Activated T-cell treated with anti-CD3 and anti-CD28 coated beads, Interleukin-2, amount 50 U/mL, for 72 hours (primary cell): ENCODE data around the gene ITGA11. TPM values are rescaled to one million over a fixed set of nuclear protein-coding genes. Genes with fewer than 3 reads are reported as not detected.

Experiments used
- ATAC-seq, 2 donors: fragments of 150-1000 bp; cut with Tn5 transposase; replicated peaks in 1 of 2; 2 replicates each; pipeline ENCODE4 v1.10.0; 2021; ENCODE audit warnings: moderate library complexity in 2 of 2, mild to moderate bottlenecking in 1 of 2
- DNase-seq, 2 donors: peaks; one replicate each; pipeline ENCODE4 v3.0.0; 2021 to 2022; ENCODE audit warnings: mixed read lengths in 1 of 2
- H3K27ac Mint-ChIP-seq: one replicate; pipeline ENCODE4 v1.8.0; 2022; ENCODE audit warnings: mild to moderate bottlenecking, moderate library complexity, mixed read lengths
- H3K27me3 Mint-ChIP-seq: one replicate; pipeline ENCODE4 v1.8.0; 2022; ENCODE audit warnings: low read depth, mixed read lengths
- H3K36me3 Mint-ChIP-seq, 2 donors: one replicate each; pipeline ENCODE4 v1.8.0; 2022; ENCODE audit warnings: mixed read lengths in 2 of 2, mild to moderate bottlenecking in 1 of 2; ENCODE audit not compliant: insufficient read depth in 2 of 2
- H3K4me1 Mint-ChIP-seq: one replicate; pipeline ENCODE4 v1.8.0; 2022; ENCODE audit warnings: low read depth, mixed read lengths
- H3K4me3 Mint-ChIP-seq, 2 donors: one replicate each; pipeline ENCODE4 v1.8.0; 2022; ENCODE audit warnings: mild to moderate bottlenecking in 2 of 2, mixed read lengths in 2 of 2, moderate library complexity in 2 of 2
- H3K9me3 Mint-ChIP-seq, 2 donors: one replicate each; pipeline ENCODE4 v1.8.0; 2022; ENCODE audit warnings: mixed read lengths in 2 of 2
- total RNA-seq, 2 donors: library from RNA; stranded (reverse); gene quantifications; one replicate each; pipeline ENCODE4 v1.2.3, GENCODE V29; 2022

ITGA11 gene
- total RNA-seq, 2 donors from 2014 or later, result 0.58 to 1.6 TPM

- no peaks in the 10 kb centered on the region for H3K27me3 Mint-ChIP-seq
- no peak overlapping the region for H3K4me3 Mint-ChIP-seq
- ATAC-seq (no peak), DNase-seq (no peak)
- no peaks in the 10 kb centered on the region for H3K36me3 Mint-ChIP-seq
- peaks cover 20% of the 10 kb centered on the region for H3K4me1 Mint-ChIP-seq
- no peaks in the 10 kb centered on the region for H3K9me3 Mint-ChIP-seq
- H3K27ac Mint-ChIP-seq, result no peak overlapping the region
These were observed 83.4 kb downstream of the ITGA11 start for GRCh38 chr15:68348606-68349005.

- Mint-ChIP-seq H3K9me3 (no peaks in the 10 kb centered on the region), H3K36me3 (no peaks in the 10 kb centered on the region), H3K4me3 (no peak overlapping the region), H3K27me3 (no peaks in the 10 kb centered on the region), H3K27ac (no peak overlapping the region), H3K4me1 (peaks cover 17% of the 10 kb centered on the region)
- peak in 1 of 2 donors; percentile 8 for DNase-seq
- ATAC-seq, result no peak
These were observed 83.9 kb downstream of the ITGA11 start for GRCh38 chr15:68348081-68348480.

- H3K36me3 Mint-ChIP-seq, result no peaks in the 10 kb centered on the region
- ATAC-seq, result no peak
These were observed 84.6 kb downstream of the ITGA11 start for GRCh38 chr15:68347392-68347791.

GRCh38 chr15:68346979-68347378 lies 85.0 kb downstream of the ITGA11 start:
- H3K27me3 Mint-ChIP-seq, result no peaks in the 10 kb centered on the region

More at GRCh38 chr15:68347392-68347791, 84.6 kb downstream of the ITGA11 start:
- Mint-ChIP-seq H3K27ac (no peak overlapping the region), H3K4me1 (peaks cover 11% of the 10 kb centered on the region), H3K27me3 (no peaks in the 10 kb centered on the region), H3K4me3 (no peak overlapping the region), H3K9me3 (no peaks in the 10 kb centered on the region)
- DNase-seq, result no peak

GRCh38 chr15:68345481-68345880 lies 86.5 kb downstream of the ITGA11 start:
- DNase-seq, result no peak
- Mint-ChIP-seq H3K9me3 (no peaks in the 10 kb centered on the region), H3K27ac (no peak overlapping the region), H3K4me3 (no peak overlapping the region), H3K36me3 (no peaks in the 10 kb centered on the region), H3K4me1 (peaks cover 7% of the 10 kb centered on the region), H3K27me3 (no peaks in the 10 kb centered on the region)
- no peak for ATAC-seq

More at GRCh38 chr15:68346979-68347378, 85.0 kb downstream of the ITGA11 start:
- Mint-ChIP-seq H3K27ac (no peak overlapping the region), H3K9me3 (no peaks in the 10 kb centered on the region), H3K4me1 (peaks cover 7% of the 10 kb centered on the region), H3K36me3 (no peaks in the 10 kb centered on the region), H3K4me3 (no peak overlapping the region)
- no peak for DNase-seq
- no peak for ATAC-seq

GRCh38 chr15:68344600-68344999 lies 87.4 kb downstream of the ITGA11 start:
- Mint-ChIP-seq H3K4me3 (no peak overlapping the region), H3K27me3 (no peaks in the 10 kb centered on the region), H3K27ac (no peak overlapping the region), H3K4me1 (peaks cover 7% of the 10 kb centered on the region), H3K36me3 (no peaks in the 10 kb centered on the region), H3K9me3 (no peaks in the 10 kb centered on the region)
- ATAC-seq, result peak in 1 of 2 donors; percentile 47
- no peak for DNase-seq

- H3K4me1 Mint-ChIP-seq, result peaks cover 7% of the 10 kb centered on the region
- H3K27ac Mint-ChIP-seq, result no peak overlapping the region
- no peaks in the 10 kb centered on the region for H3K9me3 Mint-ChIP-seq
- no peaks in the 10 kb centered on the region for H3K36me3 Mint-ChIP-seq
- ATAC-seq (no peak), DNase-seq (no peak)
- no peaks in the 10 kb centered on the region for H3K27me3 Mint-ChIP-seq
- H3K4me3 Mint-ChIP-seq, result no peak overlapping the region
These were observed 88.3 kb downstream of the ITGA11 start for GRCh38 chr15:68343579-68344225.

GRCh38 chr15:68341760-68342725 lies 89.9 kb downstream of the ITGA11 start:
- H3K27me3 Mint-ChIP-seq, result no peaks in the 10 kb centered on the region
- H3K36me3 Mint-ChIP-seq, result no peaks in the 10 kb centered on the region
- ATAC-seq, result no peak
- H3K9me3 Mint-ChIP-seq, result no peaks in the 10 kb centered on the region
- no peak for DNase-seq
- no peak overlapping the region for H3K27ac Mint-ChIP-seq
- no peak overlapping the region for H3K4me3 Mint-ChIP-seq
- H3K4me1 Mint-ChIP-seq, result peaks cover 11% of the 10 kb centered on the region

GRCh38 chr15:68340726-68341671 lies 91.0 kb downstream of the ITGA11 start:
- no peak overlapping the region for H3K27ac Mint-ChIP-seq
- H3K27me3 Mint-ChIP-seq, result no peaks in the 10 kb centered on the region
- peaks cover 11% of the 10 kb centered on the region for H3K4me1 Mint-ChIP-seq
- H3K36me3 Mint-ChIP-seq, result no peaks in the 10 kb centered on the region
- no peak overlapping the region for H3K4me3 Mint-ChIP-seq
- no peaks in the 10 kb centered on the region for H3K9me3 Mint-ChIP-seq
- DNase-seq (no peak), ATAC-seq (no peak)

- no peaks in the 10 kb centered on the region for H3K36me3 Mint-ChIP-seq
- no peak overlapping the region for H3K4me3 Mint-ChIP-seq
- ATAC-seq (no peak), DNase-seq (no peak)
- H3K4me1 Mint-ChIP-seq, result peaks cover 7% of the 10 kb centered on the region
- H3K27me3 Mint-ChIP-seq, result no peaks in the 10 kb centered on the region
- H3K27ac Mint-ChIP-seq, result no peak overlapping the region
- no peaks in the 10 kb centered on the region for H3K9me3 Mint-ChIP-seq
These were observed 92.5 kb downstream of the ITGA11 start for GRCh38 chr15:68339481-68339880.

- H3K4me1 Mint-ChIP-seq, result peaks cover 4% of the 10 kb centered on the region
- ATAC-seq, result no peak
- no peak for DNase-seq
- no peak overlapping the region for H3K27ac Mint-ChIP-seq
- peaks cover 8% of the 10 kb centered on the region for H3K27me3 Mint-ChIP-seq
- no peaks in the 10 kb centered on the region for H3K36me3 Mint-ChIP-seq
- H3K4me3 Mint-ChIP-seq, result no peak overlapping the region
- H3K9me3 Mint-ChIP-seq, result no peaks in the 10 kb centered on the region
These were observed 94.1 kb downstream of the ITGA11 start for GRCh38 chr15:68337826-68338225.

- Mint-ChIP-seq H3K27ac (no peak overlapping the region), H3K9me3 (no peaks in the 10 kb centered on the region), H3K36me3 (no peaks in the 10 kb centered on the region), H3K4me1 (peaks cover 4% of the 10 kb centered on the region), H3K4me3 (no peak overlapping the region), H3K27me3 (peaks cover 8% of the 10 kb centered on the region)
- no peak for DNase-seq
- ATAC-seq, result no peak
These were observed 95.4 kb downstream of the ITGA11 start for GRCh38 chr15:68336516-68336915.
